VCaP (cell line): ENCODE results near the gene LAMA2.

Experiments used
- H3K27ac ChIP-seq: fragments of 450-650 bp; 2 replicates; pipeline ENCODE4 v1.5.1; 2017
- TF ChIP-seq, protein P1 (sequence below): fragments of 450-650 bp; conservative IDR thresholded peaks from 2 replicates; pipeline ENCODE4 v1.5.1; 2017; ENCODE audit warnings: mild to moderate bottlenecking, moderate library complexity

LAMA2 gene

DNA sequence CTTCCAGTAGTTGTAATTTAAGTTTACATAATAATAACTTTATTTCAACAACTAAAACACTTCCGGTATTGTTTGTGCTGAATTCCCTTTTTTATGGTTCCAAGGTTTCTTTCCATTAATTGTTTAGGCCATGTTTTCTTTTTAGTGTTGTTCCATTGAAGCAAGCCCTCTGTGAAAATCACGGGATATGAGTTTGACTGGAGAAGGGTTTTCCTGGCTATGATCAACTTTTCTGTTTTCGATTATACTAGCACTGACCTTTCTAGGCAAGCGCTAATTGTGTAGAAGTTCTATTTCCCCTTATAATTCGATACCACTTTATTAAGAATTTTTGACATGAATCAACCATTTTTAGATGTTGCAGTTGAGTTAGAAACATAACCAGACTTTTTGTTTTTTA, 2.4 kb downstream of the LAMA2 start:
- H3K27ac ChIP-seq: no peak overlapping the region

DNA sequence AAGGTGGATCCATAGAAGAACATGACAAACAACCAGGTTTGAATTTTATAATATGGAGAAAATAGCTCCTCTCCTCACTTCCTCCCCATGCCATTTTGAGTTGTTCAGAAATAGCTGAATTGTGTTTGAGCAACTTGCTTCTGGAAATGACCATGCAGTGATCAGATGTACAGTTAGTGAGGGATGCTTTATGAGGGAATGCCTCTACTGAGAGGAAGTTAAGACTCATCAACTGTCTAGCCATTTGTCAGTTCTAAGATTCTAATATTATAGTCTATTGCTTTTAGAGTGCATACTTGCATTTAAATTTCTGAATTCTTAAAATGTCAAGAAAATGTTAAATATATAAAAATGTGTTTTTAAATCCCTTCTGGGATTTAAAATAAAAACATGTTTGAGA, 3.8 kb downstream of the LAMA2 start:
- H3K27ac ChIP-seq: no peak overlapping the region
- TF ChIP-seq, protein P1, sequence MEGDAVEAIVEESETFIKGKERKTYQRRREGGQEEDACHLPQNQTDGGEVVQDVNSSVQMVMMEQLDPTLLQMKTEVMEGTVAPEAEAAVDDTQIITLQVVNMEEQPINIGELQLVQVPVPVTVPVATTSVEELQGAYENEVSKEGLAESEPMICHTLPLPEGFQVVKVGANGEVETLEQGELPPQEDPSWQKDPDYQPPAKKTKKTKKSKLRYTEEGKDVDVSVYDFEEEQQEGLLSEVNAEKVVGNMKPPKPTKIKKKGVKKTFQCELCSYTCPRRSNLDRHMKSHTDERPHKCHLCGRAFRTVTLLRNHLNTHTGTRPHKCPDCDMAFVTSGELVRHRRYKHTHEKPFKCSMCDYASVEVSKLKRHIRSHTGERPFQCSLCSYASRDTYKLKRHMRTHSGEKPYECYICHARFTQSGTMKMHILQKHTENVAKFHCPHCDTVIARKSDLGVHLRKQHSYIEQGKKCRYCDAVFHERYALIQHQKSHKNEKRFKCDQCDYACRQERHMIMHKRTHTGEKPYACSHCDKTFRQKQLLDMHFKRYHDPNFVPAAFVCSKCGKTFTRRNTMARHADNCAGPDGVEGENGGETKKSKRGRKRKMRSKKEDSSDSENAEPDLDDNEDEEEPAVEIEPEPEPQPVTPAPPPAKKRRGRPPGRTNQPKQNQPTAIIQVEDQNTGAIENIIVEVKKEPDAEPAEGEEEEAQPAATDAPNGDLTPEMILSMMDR: no peak

More for the DNA sequence above, 2.4 kb downstream of the LAMA2 start:
- TF ChIP-seq, protein P1: no peak

GRCh38 chr6:128888444-128889175, 5.7 kb downstream of the LAMA2 start:
- H3K27ac ChIP-seq: no peak overlapping the region
- TF ChIP-seq, protein P1: no peak

DNA sequence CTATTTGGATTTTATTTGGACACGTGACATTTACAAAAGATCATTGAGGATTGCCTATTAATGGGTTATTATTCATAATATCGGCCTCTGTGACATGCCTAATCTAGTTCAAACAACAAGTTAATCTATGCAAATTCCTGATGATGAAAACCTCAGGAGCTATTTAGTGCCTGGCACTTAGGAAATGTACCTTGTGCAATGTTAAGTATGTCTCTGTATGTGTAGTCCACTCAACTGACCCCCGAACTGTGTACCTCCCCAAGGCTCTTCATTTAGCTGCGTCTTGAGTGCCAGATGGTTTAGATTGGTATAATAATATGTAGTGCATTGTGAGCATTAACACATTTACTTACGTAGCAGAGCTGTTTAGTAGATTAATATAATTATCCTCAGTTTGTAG, 6.9 kb downstream of the LAMA2 start:
- no peak overlapping the region for H3K27ac ChIP-seq
- TF ChIP-seq, protein P1: no peak

- TF ChIP-seq, protein P1: no peak
- no peak overlapping the region for H3K27ac ChIP-seq
Measured at GRCh38 chr6:128892079-128892478, 9.1 kb downstream of the LAMA2 start.

GRCh38 chr6:128899341-128900050, 16.6 kb downstream of the LAMA2 start:
- no peak overlapping the region for H3K27ac ChIP-seq
- TF ChIP-seq, protein P1: no peak

GRCh38 chr6:128903715-128904114, 20.8 kb downstream of the LAMA2 start:
- TF ChIP-seq, protein P1: no peak
- no peak overlapping the region for H3K27ac ChIP-seq
